Amygdala (tissue), 56 donors: ENCODE data around the gene PIEZO2.

Experiments
- DNase-seq, 56 donors: peaks; one replicate each; lab custom pipeline; 2025; lab: John Stamatoyannopoulos, UW

PIEZO2 gene

GRCh38 chr18:11035814-11036495 lies 113.4 kb downstream of the PIEZO2 start:
- no peak for DNase-seq

GRCh38 chr18:11035376-11035775 lies 114.0 kb downstream of the PIEZO2 start:
- no peak for DNase-seq

DNA sequence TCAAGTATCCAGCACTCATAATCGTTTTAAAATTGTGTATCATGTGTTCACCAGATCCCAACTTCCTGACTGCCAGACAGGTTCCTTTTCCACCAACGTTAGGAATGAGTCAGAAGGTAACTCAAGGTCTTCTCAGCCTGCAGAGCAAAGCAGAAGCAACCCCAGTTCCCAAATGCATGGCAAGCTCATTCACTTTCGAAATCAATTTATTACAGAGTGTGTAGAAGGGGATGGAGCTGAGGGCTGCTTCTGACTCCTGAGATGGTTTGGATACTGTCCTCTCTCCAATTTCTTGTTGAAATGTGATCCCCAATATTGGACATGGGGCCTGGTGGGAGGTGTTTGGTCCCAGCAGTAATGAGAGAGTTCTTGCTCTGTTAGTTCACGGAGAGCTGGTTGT lies 114.5 kb downstream of the PIEZO2 start:
- DNase-seq, result no peak

- DNase-seq, result no peak
Measured at GRCh38 chr18:11033503-11033902, 115.9 kb downstream of the PIEZO2 start.

GRCh38 chr18:11031966-11032365 lies 117.4 kb downstream of the PIEZO2 start:
- no peak for DNase-seq

DNA sequence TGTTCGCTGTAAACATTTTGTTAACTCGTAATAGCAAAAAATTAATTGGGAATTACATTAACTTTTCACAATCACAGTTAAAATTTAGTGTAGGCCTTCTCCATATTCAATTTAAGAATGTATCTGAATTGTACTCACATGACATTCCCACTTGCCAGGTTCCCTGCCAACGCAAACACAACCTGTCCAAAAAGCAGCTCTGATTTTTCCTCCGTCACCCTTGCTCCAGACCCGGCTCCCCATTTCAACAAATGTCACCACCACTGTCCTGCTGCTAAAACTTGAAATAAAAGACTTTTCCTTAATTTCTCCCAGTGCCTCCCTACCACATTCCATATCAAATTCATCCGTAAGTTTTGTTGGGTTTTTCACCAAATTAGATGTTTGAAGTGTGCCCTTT lies 120.3 kb downstream of the PIEZO2 start:
- DNase-seq, result no peak

- DNase-seq, result no peak
Measured at GRCh38 chr18:11027862-11028261, 121.5 kb downstream of the PIEZO2 start.

- DNase-seq, result no peak
Measured at GRCh38 chr18:11025671-11026070, 123.7 kb downstream of the PIEZO2 start.

DNA sequence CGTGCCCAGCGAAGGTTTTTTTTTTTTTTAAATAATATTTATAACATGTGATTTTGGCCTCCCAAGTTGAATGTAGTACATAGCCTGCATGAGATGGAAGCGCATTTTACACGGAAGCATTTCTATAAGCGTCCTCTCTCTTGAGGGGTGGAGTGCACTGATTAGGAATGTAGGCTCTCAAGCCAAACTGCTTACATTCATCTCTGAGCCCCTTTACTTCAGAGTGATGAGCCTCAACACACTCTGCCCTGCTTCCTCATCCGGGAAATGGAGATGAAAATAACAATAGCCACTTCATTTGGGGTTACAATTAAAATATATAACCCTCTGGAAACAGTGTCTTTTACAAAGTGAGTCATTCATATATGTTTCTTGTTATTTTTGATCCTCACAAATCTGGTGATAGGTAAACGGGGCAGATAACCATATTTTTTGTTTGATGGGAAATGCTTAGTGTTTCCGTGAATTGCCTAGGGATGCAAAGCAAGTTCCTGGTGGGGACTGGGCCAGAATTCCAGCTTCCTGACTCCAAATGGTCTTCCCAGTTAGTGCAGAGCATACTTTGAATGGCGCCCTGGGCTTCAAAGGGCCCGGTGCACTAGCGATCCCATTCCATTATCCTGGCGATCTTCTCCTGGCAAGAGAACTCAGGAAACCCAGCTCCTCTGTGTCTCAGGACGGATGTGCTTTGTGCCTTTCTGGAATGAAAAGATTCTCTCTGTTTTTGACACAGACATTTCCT lies 124.3 kb downstream of the PIEZO2 start:
- no peak for DNase-seq

- no peak for DNase-seq
Measured at GRCh38 chr18:11021477-11021876, 127.9 kb downstream of the PIEZO2 start.

DNA sequence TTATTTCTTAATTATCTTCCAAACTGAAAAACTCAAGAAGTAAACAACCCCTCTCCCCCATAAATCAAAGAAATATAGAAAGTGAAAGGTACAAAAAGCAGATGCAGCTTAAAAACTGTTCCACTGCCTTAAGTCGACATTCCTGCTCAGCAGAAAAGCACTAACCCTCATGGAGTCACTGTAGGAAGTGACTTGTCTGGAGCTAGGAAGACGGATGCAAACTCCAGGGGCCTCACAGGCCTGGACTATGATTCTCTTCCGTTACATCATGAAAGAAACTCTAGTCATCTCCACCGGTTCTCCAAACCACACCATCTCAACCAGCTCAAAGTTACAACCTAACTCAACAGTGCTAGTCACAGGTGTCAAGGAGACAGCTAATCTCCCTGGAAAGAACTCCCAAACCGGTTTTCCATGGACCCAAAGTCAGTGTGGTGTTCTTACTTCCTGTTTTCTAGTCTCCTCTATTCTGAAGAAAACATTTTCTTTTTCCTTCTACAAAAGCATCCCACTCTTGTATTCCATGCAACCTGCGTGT lies 128.4 kb downstream of the PIEZO2 start:
- no peak for DNase-seq

DNA sequence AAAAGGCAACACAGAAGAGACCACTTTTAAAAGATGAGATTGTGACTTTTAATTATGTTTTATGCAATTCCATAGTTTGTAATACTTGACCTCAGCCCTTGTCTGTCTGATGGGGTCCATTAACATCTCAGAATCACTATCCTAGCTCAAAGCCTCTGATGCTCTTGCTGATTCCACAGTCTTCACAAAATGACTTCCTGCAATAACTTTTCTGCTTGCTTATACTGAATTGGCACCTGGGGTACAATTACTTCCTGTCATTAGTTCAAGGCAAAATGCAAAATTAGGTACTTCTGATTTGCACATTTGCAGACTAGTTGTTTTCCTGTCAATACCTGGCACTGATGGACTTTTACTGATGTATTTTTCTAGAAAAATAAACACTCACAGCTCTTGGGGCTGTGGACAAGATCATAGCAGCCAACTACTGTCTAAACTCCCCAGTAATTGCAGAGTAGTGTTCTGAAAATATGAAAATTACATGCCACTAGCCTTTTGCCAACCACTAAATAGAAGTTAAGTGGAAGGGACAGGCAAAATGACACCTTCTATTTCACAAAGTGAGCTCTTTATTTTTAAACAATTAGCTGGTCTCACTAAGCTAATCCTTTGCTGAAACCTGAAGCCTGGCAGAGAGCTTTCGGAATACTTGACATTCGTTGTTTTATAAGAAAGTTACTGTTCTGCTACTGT lies 129.1 kb downstream of the PIEZO2 start:
- no peak for DNase-seq

DNA sequence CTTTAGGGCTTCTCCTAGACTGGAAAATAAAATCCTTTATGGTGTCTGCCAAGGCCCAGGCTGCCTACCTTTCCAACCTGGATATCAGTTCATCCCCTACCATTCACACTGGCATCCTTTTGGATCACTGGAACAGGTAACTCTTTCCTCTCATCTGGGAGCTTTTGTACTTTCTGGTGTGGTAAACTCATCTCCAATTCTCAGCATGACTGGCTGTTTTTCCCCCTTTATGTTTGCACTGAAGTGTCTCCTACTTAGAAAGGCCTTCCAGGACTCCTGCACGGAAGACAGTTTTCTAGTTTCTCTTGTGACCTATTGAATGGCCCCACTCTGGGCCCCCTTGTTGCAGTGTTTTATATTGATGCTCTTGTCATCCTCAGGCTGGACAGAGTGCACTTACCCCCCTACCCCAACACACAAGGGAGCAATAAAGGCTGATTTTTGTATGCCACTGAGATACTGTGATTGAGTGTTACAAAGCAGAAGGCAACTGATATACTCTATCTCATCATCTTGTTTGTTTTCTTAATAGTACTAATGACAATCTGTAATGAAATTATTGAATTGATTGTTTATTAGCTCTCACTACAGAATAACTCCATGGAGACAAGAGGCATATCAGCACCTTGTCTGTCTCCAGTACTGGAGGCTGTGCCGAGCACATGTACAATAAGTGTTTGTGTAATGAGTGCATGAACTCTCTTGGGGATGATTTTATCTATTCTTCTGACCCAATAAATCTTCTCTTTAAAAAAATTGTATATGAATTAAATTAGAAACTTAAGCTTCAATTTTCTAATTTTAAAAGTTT lies 129.9 kb downstream of the PIEZO2 start:
- DNase-seq, result no peak

DNA sequence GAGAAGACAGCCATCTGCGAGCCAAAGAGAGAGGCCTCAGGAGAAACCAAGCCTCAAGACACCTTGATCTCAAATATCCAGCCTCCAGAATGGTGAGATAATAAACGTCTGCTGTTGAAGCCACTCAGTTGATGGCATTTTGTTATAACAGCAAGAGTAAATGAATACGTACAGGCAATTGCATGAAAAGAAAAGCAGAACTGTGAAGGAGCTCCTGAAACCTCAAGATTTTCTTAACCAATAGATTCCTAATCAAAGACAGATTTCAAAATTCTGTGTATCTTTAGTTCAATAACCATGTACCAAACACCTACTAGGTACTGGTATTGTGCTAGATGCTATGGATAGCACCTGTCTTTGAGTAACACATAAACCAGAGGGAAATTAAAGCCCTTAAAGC lies 139.5 kb downstream of the PIEZO2 start:
- no peak for DNase-seq

GRCh38 chr18:11009147-11009546 lies 140.2 kb downstream of the PIEZO2 start:
- no peak for DNase-seq

DNA sequence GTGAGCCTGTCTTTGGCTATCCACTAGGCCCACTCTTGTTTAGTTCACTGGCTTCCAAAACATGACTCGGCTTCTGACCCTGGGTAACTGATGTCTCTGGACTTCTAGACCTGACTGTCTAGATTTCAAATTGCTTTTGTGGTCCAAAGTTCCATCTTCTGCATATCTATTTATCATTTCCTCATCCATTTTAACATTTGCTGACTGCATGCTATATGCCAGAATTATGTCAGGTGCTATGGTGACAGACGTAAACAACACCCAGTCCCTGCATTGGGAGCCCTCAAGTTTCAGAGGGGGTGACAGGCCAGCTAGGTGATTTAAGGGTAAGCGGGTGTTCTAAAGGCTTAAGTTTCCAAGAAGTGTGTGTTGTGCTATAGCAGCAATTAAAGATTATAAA lies 140.9 kb downstream of the PIEZO2 start:
- DNase-seq, result no peak

GRCh38 chr18:11005528-11005927 lies 143.8 kb downstream of the PIEZO2 start:
- DNase-seq, result no peak

DNA sequence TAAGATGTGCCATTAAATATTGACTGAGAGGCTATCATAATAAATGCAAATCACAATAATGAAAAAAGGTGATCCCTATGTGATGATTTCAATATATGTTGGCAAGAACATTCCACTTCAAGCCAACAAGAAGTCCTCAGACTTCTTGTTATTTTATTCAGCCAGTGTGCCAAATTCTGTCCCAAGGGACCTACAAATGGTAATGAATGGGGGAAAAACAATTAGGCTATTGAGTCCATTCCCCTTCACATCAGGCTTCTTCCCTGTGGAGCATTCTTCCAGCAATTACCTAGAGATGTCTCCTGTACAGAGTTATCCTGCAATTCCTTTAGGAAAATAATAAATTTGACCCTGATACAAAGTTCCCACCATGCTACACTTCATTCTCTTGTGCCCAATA lies 144.4 kb downstream of the PIEZO2 start:
- DNase-seq, result no peak

- no peak for DNase-seq
Measured at GRCh38 chr18:11004294-11004693, 145.1 kb downstream of the PIEZO2 start.

DNA sequence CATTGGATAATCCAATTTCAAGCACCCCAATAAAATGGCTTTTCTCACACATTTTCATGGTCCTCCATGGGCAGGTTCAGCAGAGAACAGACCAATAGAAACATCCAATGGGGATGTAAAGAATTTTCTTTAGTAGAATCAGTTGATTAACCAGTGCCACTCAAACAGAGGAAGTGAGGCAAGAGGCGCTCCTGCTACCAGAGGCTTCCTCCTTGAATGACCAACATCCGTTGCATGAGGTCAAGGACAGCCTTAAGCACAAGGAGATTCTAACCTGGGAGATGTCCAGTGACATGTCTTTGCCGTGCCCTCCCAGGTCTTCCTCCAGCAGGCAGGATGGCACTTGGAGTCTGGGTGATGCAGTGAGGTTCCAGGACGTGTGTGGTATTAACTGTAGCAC lies 146.6 kb downstream of the PIEZO2 start:
- no peak for DNase-seq

DNA sequence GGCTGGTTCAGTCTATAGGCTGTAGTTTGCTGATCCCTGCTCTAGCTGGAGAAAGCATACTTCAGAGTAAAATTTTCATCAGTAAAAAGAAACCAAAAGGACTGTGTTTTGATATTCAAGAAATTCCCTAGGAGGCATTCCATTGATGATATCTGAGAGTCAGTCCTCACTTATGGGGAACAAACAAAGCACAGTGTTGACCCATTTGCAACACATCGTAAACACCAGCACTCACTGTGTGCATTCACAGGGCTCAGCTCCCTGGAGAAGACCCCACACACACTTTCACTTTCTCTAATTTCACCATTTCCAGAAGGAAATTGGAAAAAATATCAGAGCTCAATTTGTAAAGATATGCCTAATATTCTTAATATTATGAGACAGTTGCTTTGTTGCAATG lies 147.1 kb downstream of the PIEZO2 start:
- DNase-seq, result no peak
